ENCODE data around the gene LAMA4.
"Not testable (repeated sequence)": the region's sequence is repeated elsewhere in the genome, so short reads cannot be mapped to it uniquely, and the experiment has no call there.

LAMA4 gene

DNA sequence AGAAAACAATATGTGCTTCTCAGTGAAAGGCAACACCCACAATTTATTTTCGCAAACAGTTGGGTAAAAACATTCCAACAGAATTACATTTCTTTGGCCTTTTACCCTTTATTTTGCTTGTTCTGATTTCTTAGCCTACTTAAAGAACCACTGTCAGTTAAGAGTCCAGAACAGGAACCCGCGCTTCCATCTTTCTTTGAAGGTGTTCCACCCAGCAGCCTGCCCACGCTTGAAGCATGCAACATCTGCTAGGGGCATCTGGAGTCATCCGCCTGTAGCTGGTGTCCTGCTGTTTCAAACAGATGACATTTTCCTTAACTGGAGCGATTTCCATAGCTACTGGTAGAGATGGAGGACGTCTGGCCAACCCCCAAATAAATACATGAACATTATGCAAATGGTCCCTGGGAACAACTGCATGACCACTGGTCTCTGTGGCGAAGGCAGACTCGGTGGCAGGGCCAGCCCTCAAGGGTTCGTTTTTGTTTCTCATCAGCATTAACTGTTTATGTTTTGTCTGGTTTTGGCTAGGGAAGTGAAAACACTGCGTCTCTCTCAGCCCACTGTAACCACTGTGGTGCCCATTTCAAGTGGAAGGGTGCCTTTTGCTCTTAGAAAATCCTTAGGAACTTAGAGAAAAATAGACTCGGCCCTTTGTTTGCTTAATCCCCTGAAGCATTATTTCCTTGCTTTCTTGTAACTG, 51.6 kb downstream of the LAMA4 start:
- H3K4me1 ChIP-seq (ENCODE audit: control insufficient read depth, insufficient read depth, low read length) = peaks cover 11% of the 10 kb centered on the region
- H3K9ac ChIP-seq (ENCODE audit: low read depth, low read length) = no peak overlapping the region

DNA sequence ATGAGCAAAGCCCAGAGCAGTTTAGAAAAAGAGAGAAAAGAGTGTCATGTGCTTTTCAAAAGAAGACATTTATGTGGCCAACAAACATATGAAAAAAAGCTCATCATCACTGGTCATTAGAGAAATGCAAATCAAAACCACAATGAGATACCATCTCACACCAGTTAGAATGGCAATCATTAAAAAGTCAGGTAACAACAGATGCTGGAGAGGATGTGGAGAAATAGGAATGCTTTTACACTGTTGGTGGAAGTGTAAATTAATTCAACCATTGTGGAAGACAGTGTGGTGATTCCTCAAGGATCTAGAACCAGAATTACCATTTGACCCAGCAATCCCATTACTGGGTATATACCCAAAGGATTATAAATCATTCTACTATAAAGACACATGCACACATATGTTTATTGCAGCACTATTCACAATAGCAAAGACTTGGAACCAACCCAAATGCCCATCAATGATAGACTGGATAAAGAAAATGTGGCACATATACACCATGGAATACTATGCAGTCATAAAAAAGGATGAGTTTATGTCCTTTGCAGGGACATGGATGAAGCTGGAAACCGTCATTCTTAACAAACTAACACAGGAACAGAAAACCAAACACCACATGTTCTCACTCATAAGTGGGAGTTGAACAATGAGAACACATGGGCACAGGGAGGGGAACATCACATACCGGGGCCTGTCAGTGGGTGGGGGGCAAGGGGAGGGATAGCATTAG, 54.0 kb downstream of the LAMA4 start:
- not testable (repeated sequence) for H3K4me3 ChIP-seq (ENCODE audit: low read depth, low read length); H3K36me3 ChIP-seq (ENCODE audit: control insufficient read depth, insufficient read depth, low read length)

More for the DNA sequence above, 51.6 kb downstream of the LAMA4 start:
- Histone ChIP-seq H3K36me3 (ENCODE audit: control insufficient read depth, insufficient read depth, low read length) (no peaks in the 10 kb centered on the region), H3K27me3 (ENCODE audit: control insufficient read depth, insufficient read depth, low read length) (peaks cover 6% of the 10 kb centered on the region), H3K4me3 (ENCODE audit: low read depth, low read length) (no peak overlapping the region), H3K9me3 (ENCODE audit: control insufficient read depth, insufficient read depth, low read length) (no peaks in the 10 kb centered on the region)

DNA sequence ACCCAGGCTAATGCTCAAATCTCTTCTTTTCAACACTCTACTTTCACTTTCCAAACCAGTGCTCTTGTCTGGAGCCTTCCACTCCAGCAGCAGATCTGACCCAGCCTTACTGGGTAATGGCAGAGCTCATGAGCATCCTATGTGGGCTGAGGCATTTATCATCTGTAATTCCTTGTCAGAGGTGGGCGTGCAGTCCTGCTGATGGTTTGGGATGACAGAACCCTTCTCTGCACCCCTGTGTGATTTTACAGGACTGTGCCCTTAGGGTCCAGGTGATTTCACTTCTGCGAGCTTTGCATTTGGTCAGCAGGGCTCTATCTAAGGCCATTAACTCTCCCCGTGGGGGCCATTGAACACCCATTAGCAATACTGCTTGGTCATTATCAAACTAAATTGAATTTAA, 55.4 kb downstream of the LAMA4 start:
- no peaks in the 10 kb centered on the region for H3K36me3 ChIP-seq (ENCODE audit: control insufficient read depth, insufficient read depth, low read length)
- no peaks in the 10 kb centered on the region for H3K9me3 ChIP-seq (ENCODE audit: control insufficient read depth, insufficient read depth, low read length)
- no peak overlapping the region for H3K9ac ChIP-seq (ENCODE audit: low read depth, low read length)
- H3K4me3 ChIP-seq (ENCODE audit: low read depth, low read length) = no peak overlapping the region
- peaks cover 6% of the 10 kb centered on the region for H3K27me3 ChIP-seq (ENCODE audit: control insufficient read depth, insufficient read depth, low read length)
- H3K4me1 ChIP-seq (ENCODE audit: control insufficient read depth, insufficient read depth, low read length) = peaks cover 3% of the 10 kb centered on the region

More for the DNA sequence above, 54.0 kb downstream of the LAMA4 start:
- not testable (repeated sequence) for H3K4me1 ChIP-seq (ENCODE audit: control insufficient read depth, insufficient read depth, low read length); H3K9me3 ChIP-seq (ENCODE audit: control insufficient read depth, insufficient read depth, low read length); H3K27me3 ChIP-seq (ENCODE audit: control insufficient read depth, insufficient read depth, low read length); H3K9ac ChIP-seq (ENCODE audit: low read depth, low read length)

DNA sequence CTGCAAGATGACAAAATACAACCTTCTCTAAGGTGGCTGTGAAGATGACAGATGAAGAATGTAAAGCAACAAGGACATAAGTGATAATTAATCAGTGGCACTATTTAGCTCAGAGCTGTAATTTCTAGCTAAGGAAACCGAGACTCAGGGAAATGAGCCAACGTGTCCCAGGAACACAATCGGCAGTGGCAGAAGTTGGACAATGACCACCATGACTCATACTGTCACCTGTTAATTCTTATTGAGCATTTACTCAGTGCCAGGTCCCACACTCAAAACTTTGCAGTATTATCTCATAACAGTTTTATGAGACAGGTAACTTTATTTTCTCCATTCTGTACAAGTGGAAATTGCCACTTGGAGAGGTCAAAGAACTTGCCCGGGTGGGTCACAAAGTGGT, 55.8 kb downstream of the LAMA4 start:
- Histone ChIP-seq H3K27me3 (ENCODE audit: control insufficient read depth, insufficient read depth, low read length) (peaks cover 6% of the 10 kb centered on the region), H3K4me3 (ENCODE audit: low read depth, low read length) (no peak overlapping the region), H3K4me1 (ENCODE audit: control insufficient read depth, insufficient read depth, low read length) (peaks cover 3% of the 10 kb centered on the region), H3K36me3 (ENCODE audit: control insufficient read depth, insufficient read depth, low read length) (no peaks in the 10 kb centered on the region), H3K9ac (ENCODE audit: low read depth, low read length) (no peak overlapping the region), H3K9me3 (ENCODE audit: control insufficient read depth, insufficient read depth, low read length) (no peaks in the 10 kb centered on the region)

DNA sequence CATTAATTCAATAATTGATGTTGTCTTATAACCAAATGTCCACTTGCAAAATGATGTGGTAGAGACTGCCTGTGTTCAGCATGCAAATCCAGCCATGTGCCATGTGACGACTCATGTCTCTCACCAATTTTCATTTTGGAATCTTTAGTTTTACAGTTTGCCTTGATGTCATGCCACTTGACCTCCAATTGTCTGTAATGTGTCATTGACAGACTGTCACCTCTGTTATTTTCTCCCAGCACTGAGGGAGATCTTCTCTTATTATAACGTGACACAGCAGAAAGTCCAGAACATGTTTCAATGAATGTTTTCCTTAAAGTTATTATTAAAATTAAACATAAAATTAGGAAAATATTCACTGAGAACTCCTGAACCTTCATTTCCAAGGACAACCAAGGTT, 56.7 kb downstream of the LAMA4 start:
- H3K4me1 ChIP-seq (ENCODE audit: control insufficient read depth, insufficient read depth, low read length) = peaks cover 3% of the 10 kb centered on the region
- no peak overlapping the region for H3K4me3 ChIP-seq (ENCODE audit: low read depth, low read length)
- H3K9ac ChIP-seq (ENCODE audit: low read depth, low read length) = no peak overlapping the region
- peaks cover 6% of the 10 kb centered on the region for H3K27me3 ChIP-seq (ENCODE audit: control insufficient read depth, insufficient read depth, low read length)
- H3K9me3 ChIP-seq (ENCODE audit: control insufficient read depth, insufficient read depth, low read length) = no peaks in the 10 kb centered on the region
- no peaks in the 10 kb centered on the region for H3K36me3 ChIP-seq (ENCODE audit: control insufficient read depth, insufficient read depth, low read length)

DNA sequence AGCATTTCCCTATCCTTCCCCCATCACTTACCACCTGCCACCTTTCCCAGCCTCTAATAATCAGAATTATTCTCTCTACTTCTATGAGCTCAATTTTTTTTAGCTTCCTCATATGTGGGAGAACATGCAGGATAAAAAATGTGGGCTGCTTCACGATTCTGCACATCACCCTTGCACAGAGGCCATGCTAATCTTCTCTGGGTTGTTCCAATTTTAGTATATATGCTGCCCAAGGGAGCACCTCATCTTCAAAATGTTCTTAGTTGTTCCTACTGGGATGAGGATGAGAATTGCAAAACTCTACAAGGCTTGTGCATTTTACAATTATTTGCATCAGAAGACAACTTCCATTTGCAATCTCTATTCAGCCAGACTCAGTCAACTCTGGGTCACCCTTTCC, 58.1 kb downstream of the LAMA4 start:
- Histone ChIP-seq H3K4me1 (ENCODE audit: control insufficient read depth, insufficient read depth, low read length) (peaks cover 3% of the 10 kb centered on the region), H3K36me3 (ENCODE audit: control insufficient read depth, insufficient read depth, low read length) (no peaks in the 10 kb centered on the region), H3K9ac (ENCODE audit: low read depth, low read length) (no peak overlapping the region), H3K9me3 (ENCODE audit: control insufficient read depth, insufficient read depth, low read length) (no peaks in the 10 kb centered on the region), H3K4me3 (ENCODE audit: low read depth, low read length) (no peak overlapping the region), H3K27me3 (ENCODE audit: control insufficient read depth, insufficient read depth, low read length) (peaks cover 6% of the 10 kb centered on the region)

DNA sequence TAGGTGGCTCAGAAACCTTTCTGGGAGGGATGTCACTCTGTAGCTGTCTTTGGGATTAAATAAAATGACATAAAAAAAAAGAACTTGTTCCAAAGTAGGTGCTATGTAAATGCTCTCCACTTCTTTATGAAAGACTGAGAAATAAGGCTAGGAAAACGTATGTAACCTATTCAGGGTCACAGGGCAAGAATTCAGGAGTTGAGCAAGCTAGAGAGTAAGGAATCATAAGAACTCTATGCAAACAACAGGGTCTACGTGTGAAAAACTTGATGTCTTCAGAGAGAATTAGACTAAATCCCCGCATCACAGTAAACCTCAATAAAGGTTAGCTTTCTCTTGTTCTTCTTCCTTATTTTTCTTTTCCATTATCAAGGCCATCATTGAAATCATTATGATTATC, 59.2 kb downstream of the LAMA4 start:
- Histone ChIP-seq H3K4me1 (ENCODE audit: control insufficient read depth, insufficient read depth, low read length) (peaks cover 3% of the 10 kb centered on the region), H3K9ac (ENCODE audit: low read depth, low read length) (no peak overlapping the region), H3K36me3 (ENCODE audit: control insufficient read depth, insufficient read depth, low read length) (no peaks in the 10 kb centered on the region), H3K4me3 (ENCODE audit: low read depth, low read length) (no peak overlapping the region), H3K9me3 (ENCODE audit: control insufficient read depth, insufficient read depth, low read length) (no peaks in the 10 kb centered on the region), H3K27me3 (ENCODE audit: control insufficient read depth, insufficient read depth, low read length) (peaks cover 6% of the 10 kb centered on the region)

DNA sequence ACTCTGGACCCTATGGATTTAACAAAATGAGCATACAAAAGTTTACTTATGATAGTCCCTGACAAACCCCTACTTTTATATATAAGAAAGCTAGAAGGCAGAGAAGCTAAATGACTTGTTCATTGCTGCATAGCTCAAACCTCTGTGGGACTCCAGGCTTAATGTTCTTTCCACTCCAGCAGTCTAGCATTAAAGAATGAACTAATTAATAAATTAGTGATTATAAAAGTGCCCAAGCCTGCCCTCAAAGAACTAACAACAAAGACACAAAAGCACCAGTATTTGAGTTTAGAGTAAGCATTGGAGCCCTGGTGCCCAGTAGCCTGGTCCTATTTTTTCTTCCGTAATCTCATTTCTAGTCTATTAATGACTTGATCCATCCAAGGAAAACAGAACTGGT, 59.9 kb downstream of the LAMA4 start:
- Histone ChIP-seq H3K9ac (ENCODE audit: low read depth, low read length) (no peak overlapping the region), H3K9me3 (ENCODE audit: control insufficient read depth, insufficient read depth, low read length) (no peaks in the 10 kb centered on the region), H3K27me3 (ENCODE audit: control insufficient read depth, insufficient read depth, low read length) (peaks cover 6% of the 10 kb centered on the region), H3K36me3 (ENCODE audit: control insufficient read depth, insufficient read depth, low read length) (no peaks in the 10 kb centered on the region), H3K4me1 (ENCODE audit: control insufficient read depth, insufficient read depth, low read length) (peaks cover 3% of the 10 kb centered on the region), H3K4me3 (ENCODE audit: low read depth, low read length) (no peak overlapping the region)

DNA sequence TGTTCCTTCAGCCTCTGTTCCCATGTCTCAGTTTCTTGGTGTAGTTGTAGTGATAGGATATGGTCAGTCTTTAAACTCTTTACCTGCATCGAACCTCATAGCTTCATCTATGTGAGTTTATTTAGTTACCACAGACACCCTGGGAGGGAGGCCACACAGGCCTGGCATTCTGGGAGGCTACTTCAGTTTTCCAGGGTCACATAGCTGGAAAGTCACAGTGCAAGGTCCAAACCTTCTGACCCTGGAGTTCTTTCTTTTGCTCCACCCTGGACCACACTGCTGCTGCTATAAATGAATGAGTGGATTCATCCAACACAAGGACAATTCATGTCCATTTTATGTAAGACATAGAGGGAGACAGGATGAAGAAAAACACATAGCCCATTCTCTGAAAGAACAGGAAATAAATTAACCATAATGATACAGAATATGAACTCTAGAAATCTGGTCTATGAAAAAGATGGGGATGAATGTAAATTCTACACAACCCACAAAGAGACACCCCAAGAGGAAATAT, 60.8 kb downstream of the LAMA4 start:
- Histone ChIP-seq H3K9me3 (ENCODE audit: control insufficient read depth, insufficient read depth, low read length) (no peaks in the 10 kb centered on the region), H3K36me3 (ENCODE audit: control insufficient read depth, insufficient read depth, low read length) (no peaks in the 10 kb centered on the region), H3K27me3 (ENCODE audit: control insufficient read depth, insufficient read depth, low read length) (peaks cover 5% of the 10 kb centered on the region), H3K4me1 (ENCODE audit: control insufficient read depth, insufficient read depth, low read length) (no peaks in the 10 kb centered on the region), H3K4me3 (ENCODE audit: low read depth, low read length) (no peak overlapping the region), H3K9ac (ENCODE audit: low read depth, low read length) (no peak overlapping the region)

DNA sequence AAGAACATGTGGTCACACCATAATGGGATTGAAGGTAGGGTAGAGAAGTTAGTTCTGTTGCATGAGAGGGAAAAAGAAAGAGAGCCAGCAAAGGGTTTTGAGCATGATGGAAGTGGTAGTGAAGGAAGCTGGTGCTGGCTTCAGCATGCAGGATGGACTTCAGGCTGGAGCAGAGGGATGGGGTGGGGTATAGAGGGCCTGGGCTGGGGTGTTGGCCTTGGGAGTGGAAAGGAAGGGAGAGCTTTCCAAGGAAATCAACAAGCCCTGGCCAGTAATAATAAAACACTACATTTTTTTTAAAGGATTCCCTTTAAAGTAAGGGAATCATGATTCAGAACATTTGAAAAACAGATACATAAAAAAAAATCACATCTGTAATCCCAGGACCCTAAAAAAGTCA, 61.2 kb downstream of the LAMA4 start:
- Histone ChIP-seq H3K27me3 (ENCODE audit: control insufficient read depth, insufficient read depth, low read length) (no peaks in the 10 kb centered on the region), H3K9me3 (ENCODE audit: control insufficient read depth, insufficient read depth, low read length) (no peaks in the 10 kb centered on the region), H3K36me3 (ENCODE audit: control insufficient read depth, insufficient read depth, low read length) (no peaks in the 10 kb centered on the region), H3K9ac (ENCODE audit: low read depth, low read length) (no peak overlapping the region), H3K4me1 (ENCODE audit: control insufficient read depth, insufficient read depth, low read length) (no peaks in the 10 kb centered on the region), H3K4me3 (ENCODE audit: low read depth, low read length) (no peak overlapping the region)

DNA sequence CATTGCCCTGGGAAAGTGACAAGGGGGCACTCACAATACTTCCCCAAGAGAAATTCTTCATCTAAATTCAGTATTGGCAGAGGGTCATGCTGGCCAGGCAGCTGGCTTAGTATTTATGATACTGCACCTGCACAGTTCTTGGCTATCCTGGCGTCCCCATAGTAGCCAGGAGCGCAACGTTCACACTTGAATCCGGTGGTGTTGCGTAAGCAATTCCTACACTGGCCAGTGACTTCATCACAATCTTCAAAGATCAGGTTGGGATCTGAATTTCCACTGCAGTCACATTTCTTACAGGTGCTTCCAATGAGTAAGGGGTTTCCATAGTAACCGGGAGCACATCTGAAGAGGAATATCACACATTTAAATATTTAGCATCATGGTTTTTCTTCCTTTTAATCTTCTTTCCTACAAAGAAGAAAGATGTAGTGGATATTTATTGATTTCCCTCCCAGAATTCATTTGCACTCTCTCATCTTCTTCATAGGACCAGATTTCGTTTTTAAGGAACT, 62.8 kb downstream of the LAMA4 start:
- Histone ChIP-seq H3K4me1 (ENCODE audit: control insufficient read depth, insufficient read depth, low read length) (no peaks in the 10 kb centered on the region), H3K9ac (ENCODE audit: low read depth, low read length) (no peak overlapping the region), H3K27me3 (ENCODE audit: control insufficient read depth, insufficient read depth, low read length) (no peaks in the 10 kb centered on the region), H3K4me3 (ENCODE audit: low read depth, low read length) (no peak overlapping the region), H3K36me3 (ENCODE audit: control insufficient read depth, insufficient read depth, low read length) (no peaks in the 10 kb centered on the region), H3K9me3 (ENCODE audit: control insufficient read depth, insufficient read depth, low read length) (no peaks in the 10 kb centered on the region)

DNA sequence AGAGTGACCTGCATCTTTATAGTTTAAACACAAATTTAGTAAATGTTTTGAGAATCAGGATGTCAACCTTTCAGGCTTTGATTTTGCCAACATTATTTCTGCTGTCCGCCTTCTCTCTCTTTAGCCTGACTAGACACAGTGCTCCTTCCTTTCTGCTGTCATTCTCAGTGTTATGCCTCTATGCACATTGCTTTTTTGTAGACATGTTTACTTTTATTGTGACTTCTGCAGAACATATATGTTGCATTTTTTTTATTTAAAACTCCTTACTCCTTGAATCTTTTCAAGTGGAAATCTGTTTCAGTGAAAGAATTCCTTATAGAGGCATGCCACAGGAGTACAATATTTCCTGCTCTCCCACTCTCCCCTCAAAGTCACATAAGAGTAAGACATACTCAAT, 64.2 kb downstream of the LAMA4 start:
- H3K4me1 ChIP-seq (ENCODE audit: control insufficient read depth, insufficient read depth, low read length) = no peaks in the 10 kb centered on the region
- no peaks in the 10 kb centered on the region for H3K9me3 ChIP-seq (ENCODE audit: control insufficient read depth, insufficient read depth, low read length)
- H3K27me3 ChIP-seq (ENCODE audit: control insufficient read depth, insufficient read depth, low read length) = no peaks in the 10 kb centered on the region
- no peak overlapping the region for H3K4me3 ChIP-seq (ENCODE audit: low read depth, low read length)
- H3K36me3 ChIP-seq (ENCODE audit: control insufficient read depth, insufficient read depth, low read length) = no peaks in the 10 kb centered on the region
- H3K9ac ChIP-seq (ENCODE audit: low read depth, low read length) = no peak overlapping the region
